ENCODE results near the gene ELFN1.

GRCh38 chr7:1735806-1736483, 65.9 kb downstream of the ELFN1 start:
- TF ChIP-seq CTCF (IDR thresholded peaks at IDR 0.05; ENCODE audit: insufficient read depth, low read length) (no peak), REST (IDR thresholded peaks at IDR 0.05; ENCODE audit: insufficient replicate concordance, low read depth) (no peak), POLR2AphosphoS5 (IDR thresholded peaks at IDR 0.05; ENCODE audit: low read depth) (no peak), GABPA (IDR thresholded peaks at IDR 0.05; ENCODE audit: low read depth) (no peak), SPI1 (IDR thresholded peaks at IDR 0.05; ENCODE audit: borderline replicate concordance, low read depth) (no peak)
